SKM-1 treated with dmso at 0.1 percent for 144 hours (cell line): ENCODE measurements around the gene CNN3.
"Not testable (repeated sequence)": the region's sequence is repeated elsewhere in the genome, so short reads cannot be mapped to it uniquely, and the experiment has no call there.

Source experiments
- DNase-seq: peaks from one replicate; lab custom pipeline; 2025; ENCODE audit not compliant: unreplicated experiment; lab: John Stamatoyannopoulos, UW

Gene CNN3

DNA sequence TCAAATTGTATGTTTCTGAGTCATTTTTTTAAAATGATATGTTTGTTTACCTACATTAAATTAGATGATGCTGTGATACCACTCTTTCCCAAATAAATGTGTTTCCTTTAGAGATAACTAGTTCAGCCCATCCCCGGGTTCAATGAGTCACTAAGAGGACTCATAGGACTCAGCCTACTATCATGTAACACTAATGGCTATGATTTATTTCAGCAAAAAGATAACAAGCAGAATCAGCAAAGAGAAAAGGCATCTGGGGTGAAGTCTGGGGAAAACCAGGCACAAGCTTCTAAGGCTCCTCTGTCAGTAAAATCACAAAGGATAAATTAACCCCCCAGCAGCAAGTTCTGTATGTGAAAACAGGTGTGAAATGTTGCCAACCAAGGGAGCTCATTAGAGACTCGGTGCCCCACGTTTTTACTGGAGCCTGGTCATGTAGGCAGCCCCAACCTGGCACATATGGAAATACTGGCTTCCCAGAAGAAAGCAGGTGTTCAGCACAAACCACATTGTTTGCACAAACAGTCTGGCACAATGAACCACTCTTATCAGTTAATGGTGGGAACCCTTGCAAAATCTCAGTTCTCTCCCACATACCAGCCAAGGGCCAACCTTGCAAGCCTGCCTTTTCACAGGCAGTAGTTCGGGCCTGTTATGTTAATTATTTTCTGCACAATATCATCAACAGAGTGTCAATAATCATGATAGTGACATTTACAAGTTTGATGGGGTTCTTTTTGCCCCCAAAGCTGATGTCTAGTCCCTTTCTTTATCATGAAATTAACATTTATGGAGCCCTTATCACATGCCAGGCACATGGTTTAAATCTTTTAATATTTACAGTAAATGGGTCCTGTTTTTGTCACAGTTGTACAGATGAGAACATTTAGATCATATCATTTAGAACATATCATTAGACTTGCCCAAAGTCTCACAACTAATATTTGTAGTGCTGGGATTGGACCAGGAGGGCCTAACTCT lies 23.1 kb upstream of the CNN3 start:
- no peak for DNase-seq

DNA sequence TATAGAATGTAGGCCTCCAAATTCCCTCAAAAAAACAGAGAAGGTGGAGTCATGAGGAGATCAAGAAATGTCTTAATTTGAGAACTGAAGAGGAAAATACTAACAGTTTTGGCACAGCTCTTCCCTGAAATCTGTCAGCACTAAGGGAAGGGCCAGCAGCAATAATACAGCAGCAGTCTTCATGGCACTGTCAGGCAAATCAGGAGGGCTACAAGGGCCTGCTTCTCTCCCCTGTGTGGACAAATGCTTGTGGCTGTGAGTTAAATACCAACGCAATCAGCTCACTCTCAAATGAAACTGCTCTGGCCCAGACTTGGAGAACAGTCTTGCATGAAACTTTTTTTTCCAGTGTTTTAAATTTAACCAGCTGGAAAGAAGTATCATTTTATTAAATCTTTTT lies 20.5 kb upstream of the CNN3 start:
- DNase-seq, result no peak

DNA sequence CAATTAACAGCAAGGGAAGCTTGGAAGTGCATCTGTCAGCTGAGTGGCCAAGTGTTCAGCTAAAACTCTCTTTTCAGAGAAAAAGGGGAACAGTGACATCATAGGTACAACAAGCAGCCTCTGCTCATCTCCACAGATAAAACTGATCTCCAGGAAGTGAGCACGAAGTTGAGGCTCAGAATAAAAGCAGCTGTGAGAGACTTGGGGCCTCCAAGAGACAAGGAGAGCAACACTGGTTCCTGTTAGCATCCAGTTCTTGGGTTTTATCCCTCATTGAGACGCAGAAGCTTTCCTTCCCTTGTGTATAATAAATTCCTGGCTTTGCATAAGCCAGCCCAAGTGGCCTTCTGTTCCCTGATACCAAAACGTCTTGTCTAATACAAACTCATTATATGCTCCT lies 20.0 kb upstream of the CNN3 start:
- peak; percentile 14 for DNase-seq

DNA sequence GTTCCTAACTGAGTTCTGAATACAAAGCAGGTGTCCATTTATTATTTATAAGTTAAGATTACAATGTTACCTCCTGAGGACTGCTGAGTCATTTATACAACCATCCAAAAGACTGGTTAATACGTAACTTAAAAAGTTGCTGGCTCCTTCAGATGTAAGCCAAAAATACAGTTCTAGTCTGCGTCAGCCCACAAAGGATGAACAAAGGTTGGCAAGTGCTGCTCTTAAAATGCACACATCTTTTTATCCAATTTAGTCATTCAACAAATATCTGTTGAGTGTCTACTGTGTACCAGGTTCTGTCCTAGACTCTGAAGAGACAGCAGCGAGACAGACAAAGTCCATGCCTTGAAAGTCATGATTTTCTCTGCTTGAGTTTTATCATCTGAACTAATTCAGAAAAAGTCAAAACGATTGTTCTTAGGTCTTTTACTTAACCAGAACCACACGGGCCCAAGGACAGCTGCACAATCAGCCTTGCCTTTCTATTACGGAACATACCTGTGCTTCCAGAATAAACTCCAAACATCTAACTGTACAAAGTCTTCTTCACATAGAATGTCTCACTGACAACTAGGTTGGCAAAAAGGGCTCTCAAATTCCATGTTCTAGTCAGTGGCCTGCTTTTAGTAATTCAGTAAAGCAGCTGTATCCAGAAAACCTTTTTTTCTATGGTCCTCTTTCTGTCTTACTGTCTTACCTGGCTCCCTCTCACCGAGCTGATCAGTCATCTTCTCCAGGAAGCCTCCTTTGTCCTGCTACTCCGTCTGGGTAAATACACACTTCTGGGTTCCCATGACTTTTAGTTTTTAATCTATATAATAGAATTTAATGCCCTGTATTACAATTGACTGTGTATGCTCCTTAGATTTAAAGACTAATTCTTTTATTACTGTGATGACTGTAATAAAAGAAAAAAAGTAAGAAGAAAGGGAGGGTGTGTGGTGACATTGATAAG lies 15.5 kb upstream of the CNN3 start:
- no peak for DNase-seq

DNA sequence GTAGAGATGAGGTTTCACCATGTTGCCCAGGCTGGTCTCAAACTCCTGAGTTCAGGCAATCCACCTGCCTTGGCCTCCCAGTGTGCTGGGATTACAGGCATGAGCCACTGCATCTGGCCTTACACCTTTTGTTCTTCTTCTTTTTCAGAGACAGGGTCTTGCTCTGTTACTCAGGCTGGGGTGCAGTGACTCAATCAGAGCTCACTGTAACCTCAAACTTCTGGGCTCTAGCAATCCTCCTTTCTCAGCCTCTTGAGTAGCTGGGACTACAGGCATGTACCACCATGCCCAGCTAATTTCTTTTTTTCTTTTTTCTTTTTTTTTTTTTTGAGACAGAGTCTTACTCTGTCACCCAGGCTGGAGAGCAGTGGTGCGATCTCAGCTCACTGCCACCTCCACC lies 14.6 kb upstream of the CNN3 start:
- DNase-seq, result not testable (repeated sequence)

DNA sequence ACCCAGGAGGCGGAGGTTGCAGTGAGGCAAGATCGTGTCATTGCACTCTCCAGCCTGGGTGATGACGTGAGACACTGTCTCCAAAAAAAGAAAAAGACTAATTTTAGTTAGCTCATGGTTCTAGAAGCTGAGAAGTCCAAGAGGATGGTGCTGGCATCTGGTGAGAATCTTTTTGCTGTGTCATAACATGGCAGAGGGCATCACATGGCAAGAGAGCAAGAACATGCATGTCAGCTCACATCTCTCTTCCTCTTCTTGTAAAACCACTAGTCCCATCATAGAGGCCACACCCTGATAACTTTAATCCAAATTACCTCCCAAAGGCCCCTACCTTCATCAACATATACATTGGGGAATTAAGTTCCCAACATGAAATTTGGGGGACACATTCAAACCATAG lies 13.8 kb upstream of the CNN3 start:
- DNase-seq, result no peak

DNA sequence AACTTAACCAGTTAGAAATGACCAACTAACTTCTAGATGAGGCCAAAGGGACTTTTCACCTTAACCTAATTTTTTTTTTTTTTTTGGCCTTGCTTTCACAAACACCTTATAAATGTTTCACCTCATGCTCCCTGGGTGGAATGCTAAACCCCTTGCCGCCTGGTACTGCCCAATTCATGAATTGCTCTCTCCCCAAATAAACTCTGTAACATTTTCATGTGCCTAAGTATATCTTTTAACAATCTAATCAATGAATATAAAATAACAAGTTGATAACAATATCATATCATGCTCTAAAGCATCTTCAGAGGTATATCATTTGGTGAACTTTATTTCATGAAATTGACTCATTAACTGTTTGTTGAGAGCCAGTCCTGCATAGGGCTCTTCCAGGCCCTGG lies 10.9 kb upstream of the CNN3 start:
- no peak for DNase-seq

DNA sequence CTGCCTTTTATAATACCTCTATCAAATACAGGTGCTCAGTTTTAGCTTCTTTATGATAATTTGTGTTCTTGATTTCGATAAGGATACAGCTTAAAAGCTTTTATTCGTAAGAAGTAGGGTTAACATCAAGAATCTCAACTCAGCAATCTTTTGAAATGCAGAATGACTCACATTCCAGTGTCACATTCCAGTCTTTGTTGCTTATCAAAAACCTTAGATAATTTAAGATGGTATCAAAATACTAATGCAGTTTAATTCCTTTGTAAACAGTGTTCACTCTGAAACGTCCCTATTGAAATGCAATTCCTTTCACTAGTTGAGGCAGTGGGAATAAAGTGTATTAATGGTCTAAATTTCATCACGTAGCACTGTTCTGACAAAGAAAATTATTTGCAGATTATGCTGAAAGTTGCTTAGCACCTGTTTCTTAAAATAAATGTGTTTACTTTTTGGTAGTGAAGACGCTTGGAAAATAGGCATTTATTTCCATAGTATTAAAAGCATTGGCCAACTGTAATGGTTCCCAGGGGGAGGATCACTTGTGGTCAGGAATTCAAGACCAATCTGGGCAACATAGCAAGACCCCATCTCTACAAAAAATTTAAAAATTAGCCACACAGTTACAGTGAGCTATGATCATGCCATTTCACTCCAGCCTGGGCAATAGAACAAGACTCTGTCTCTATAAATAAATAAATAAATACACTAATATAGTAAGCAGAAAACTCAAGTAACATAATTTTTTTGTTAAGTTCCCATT lies 10.1 kb upstream of the CNN3 start:
- DNase-seq, result no peak

DNA sequence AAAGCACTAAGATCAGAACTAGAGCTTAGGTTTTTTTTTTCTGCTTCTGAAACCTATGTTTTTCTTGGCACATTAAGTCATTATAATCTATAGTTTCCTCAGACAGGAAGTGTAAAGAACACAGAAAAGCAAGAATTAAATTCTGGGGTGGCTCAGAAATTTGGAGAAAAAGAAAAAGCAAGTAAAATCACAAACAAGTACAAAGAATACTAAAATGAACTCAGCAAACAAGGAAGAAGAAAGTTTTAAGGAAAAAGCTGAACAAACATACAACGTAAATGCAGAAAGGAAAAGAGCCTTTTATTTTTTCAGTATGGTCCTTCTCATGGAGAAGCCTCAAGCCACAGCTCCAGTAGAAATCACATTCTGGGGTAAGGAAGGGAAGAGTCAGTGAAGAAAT lies 8.6 kb upstream of the CNN3 start:
- no peak for DNase-seq

DNA sequence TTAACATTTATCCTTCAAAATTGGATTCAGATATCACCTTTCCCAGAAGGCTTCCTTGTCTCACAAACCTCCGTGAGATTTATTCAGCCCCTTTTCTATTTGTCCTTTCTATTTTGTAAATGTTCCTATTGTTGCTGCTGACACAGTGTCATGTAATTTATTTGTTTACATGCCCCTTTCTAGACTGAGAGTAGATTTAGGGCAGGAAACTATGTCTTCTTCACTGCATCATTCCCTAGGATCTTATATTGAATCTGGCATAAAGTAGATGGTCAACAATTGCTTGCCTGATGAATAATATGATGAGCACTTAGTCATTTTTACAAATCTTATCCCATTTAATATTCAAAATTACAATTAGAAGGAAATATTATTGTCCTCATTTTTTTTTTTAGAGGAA lies 8.1 kb upstream of the CNN3 start:
- no peak for DNase-seq

DNA sequence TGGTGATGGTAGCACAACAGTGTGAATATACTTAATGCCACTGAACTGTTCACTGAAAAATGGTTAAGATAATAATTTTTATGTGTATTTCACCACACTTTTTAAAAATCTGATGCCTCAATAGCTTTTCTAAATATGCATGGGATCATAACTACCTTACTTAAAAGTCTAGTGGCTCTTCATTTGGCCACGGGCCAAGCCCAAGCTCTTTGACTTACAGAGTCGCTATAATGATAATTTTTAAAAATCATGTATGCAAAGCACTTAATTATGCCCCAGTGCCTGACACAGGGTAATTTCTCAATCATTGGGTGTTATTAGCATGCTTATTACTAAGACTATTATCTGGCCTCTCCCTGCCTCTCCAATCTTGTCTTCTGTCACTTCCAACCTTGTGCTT lies 7.6 kb upstream of the CNN3 start:
- no peak for DNase-seq

DNA sequence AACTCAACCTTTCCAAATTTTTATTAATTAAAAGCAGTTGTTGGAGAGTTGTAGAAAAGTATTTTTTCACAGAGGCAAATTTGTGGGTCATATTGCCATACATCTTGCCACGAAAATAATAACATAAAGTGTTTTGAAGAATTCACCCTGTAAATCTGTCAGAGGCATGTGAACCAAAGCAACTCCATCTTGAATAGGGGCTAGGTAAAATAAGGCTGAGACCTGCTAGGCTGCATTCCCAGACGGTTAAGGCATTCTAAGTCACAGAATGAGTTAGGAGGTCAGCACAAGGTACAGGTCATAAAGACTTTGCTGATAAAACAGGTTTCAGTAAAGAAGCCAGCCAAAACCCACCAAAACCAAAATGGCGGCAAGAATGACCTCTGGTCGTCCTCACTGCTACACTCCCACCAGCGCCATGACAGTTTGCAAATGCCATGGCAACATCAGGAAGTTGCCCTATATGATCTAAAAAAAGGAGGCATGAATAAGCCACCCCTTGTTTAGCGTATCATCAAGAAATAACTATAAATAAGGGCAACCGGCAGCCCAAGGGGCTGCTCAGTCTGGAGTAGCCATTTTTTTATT lies 4.4 kb upstream of the CNN3 start:
- no peak for DNase-seq

DNA sequence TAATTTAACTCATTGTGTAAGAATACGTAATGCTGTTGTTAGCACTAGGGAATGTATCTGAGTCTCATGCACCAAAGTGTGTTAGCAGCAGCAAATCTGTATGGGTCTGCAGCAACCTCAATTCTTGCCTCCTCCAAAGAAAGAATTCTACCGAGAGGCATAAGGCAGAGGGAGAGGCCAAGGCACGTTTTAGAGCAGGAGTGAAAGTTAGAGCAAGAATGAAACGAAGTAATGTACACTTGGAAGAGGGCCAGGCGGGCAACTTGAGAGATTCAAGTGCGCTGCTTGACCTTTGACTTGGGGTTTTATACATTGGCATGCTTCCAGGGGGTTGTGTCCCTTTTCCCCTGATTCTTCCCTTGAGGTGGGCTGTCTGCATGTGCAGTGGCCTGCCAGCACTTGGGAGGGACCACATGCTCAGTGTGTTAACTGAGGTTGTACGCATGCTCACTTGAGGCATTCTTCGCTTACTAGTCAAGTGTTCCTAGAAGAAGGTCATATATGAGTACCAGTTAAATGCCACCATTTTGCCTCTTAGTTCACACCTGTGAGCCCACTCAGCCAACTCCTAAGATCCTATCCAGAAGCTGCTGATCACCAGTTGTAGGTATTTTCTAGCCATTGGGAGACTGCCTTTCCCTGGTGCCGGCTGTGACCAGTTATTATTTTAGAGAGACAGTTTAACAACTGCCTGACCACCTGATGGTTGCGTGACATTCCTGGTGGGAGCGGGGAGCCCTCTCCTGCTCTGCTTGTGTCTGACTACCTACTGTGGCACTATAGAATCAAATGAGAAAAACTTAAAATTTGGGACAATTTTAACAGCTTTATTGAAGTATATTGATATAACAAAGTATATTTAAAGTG lies 2.7 kb upstream of the CNN3 start:
- DNase-seq, result no peak

DNA sequence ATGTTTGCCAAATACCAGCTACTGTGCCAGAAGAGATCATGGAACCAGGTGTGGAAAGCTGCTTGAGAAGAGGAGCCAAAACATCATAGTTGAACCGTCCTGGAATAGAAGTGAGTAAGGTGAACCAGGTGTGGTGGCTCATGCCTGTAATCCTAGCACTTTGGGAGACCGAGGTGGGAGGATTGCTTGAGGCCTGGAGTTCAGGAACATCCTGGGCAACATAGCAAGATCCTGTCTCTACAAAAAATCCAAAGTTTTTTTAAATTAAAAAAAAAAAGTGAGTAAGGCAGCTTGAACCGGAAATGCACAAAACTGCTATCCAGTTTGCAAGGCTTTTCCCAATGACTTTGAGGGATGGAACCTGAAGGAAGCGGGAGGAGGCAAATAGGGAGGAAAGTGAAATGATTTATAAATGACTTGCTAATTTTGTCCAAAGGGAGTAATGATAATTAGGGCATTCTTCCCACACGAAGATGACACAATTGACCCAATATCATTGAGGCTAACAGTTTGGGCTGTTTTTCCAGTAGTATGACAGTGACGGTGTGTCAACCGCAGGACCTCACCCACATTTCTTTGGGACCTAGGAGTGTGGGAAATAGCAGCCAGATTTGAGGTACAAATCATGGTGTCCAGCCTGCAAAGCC lies 1.5 kb upstream of the CNN3 start:
- no peak for DNase-seq

DNA sequence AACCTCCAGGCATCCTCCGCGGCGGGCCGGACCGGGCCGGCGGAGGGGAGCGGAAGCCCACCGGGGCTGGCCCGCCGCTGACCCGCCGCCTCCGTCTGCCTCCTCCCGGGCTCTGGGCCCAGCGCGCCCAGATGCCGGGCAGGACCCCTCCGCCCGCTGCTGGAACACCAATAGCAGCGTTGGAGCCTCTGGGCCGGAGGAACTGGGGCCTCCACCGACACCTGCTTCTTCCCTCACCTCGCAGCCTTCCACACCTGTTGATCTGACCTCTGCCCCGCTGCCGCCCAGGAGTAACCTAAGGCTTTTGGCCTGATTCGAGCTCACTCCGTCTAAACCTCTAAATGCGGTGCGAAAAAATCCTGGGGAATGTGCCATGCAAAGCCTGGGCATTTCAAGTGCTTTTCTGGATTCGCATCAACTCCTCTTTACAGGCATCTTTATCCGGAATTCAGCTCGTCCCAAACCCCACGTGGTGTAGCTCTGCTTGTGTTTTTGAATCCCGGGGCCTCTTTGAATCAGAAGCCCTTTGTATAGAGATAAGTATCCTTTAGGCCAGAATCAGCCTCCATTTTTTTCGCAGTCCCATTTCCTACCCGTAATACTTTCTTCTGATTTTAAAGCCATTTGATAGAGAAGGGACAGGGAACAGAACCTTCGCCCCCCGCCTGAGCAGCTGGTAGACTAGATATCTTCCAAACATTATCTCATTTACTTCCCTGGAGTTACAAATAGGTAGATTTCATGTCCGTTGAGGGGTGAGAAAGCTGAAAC lies 680 bp upstream of the CNN3 start:
- no peak for DNase-seq

DNA sequence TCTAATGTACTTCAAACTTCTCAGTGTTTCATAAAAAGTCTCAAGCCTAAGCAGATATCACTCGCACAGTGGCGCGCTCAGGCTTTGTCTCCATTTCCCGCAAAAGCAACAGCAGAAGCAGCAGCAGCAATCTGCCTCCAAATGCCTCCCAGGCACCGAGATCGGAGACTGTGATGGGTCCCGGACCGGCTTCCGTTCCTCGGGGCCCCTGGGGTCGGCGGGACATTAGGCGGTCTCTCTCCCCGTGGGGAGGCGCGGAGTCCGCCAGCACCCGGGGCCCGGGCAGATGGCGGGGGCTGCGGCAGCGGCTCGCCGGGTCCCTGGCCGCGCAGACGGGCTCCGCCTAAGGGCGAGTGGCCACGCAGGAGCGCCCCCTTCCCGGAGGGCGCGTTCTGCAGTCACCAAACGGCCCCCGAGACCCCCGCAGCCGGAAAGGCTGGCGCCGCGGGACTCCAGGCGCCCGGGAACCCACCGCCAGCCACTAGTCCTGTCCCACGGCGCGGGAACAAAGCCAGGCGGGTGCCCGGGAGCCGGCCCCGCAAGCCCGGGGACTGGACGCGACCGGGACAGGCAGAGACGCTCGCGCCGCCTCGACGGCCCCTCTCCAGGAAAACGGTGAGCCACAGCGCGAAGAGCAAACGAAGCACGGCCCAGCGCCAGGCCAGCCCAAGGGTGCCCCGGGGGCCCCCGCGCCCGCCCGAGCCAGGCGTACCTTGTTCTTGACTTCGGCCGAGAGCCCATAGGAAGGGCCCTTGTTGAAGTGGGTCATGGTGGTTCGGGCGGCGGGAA lies 590 bp downstream of the CNN3 start:
- DNase-seq, result peak; percentile 34

DNA sequence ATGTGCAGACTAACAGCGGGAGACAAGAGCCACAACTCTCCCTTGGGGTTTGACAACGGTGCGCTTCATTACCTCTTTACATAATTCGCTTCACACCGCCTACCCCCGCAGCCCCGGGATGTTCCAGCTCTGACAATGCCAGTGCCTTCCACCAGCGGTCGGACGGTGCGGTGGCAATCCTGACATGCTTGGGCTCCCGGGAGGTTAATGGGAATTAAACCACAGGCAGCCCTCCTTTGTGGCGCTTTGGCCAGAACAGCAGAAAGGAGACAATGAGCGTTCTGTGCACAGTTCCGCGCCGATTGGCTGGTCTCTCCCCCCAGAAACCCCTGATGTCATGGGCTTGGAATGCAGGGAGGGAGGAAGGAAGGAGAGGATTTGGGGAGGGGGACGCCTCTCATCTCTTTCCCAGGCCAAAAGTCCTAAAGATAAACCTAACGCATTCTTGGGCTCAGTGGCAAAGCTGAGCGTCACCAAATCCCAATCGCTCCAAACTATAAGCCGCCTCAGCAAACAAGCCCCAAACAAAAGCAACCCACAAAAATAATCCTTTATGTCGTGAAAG lies 1.3 kb downstream of the CNN3 start:
- peak; percentile 24 for DNase-seq
